ENCODE data around the gene CNPY4.

GRCh38 chr7:100119072-100119969 lies at the start of gene CNPY4, which contains the start of gene TAF6:
- TF ChIP-seq, protein P1, sequence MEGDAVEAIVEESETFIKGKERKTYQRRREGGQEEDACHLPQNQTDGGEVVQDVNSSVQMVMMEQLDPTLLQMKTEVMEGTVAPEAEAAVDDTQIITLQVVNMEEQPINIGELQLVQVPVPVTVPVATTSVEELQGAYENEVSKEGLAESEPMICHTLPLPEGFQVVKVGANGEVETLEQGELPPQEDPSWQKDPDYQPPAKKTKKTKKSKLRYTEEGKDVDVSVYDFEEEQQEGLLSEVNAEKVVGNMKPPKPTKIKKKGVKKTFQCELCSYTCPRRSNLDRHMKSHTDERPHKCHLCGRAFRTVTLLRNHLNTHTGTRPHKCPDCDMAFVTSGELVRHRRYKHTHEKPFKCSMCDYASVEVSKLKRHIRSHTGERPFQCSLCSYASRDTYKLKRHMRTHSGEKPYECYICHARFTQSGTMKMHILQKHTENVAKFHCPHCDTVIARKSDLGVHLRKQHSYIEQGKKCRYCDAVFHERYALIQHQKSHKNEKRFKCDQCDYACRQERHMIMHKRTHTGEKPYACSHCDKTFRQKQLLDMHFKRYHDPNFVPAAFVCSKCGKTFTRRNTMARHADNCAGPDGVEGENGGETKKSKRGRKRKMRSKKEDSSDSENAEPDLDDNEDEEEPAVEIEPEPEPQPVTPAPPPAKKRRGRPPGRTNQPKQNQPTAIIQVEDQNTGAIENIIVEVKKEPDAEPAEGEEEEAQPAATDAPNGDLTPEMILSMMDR (IDR thresholded peaks at IDR 0.05; ENCODE audit: low read depth, low read length), result no peak
- peak; percentile 81 for TF ChIP-seq POLR2A (IDR thresholded peaks at IDR 0.05; ENCODE audit: extremely low read depth, insufficient read length)
- TF ChIP-seq, protein P2, sequence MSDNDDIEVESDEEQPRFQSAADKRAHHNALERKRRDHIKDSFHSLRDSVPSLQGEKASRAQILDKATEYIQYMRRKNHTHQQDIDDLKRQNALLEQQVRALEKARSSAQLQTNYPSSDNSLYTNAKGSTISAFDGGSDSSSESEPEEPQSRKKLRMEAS (IDR thresholded peaks at IDR 0.05; ENCODE audit: low read depth, low read length), result peak; percentile 80

All from NB4 (cell line).